Urothelium cell line (cell line): Measurements from ENCODE around the gene FBXL14.

Experiments used
- DNase-seq: peaks from one replicate; pipeline ENCODE4 v3.0.0; 2011; ENCODE audit warnings: low spot score, mixed read lengths
- FAIRE-seq: peaks from 2 replicates; lab custom pipeline; 2011; peaks lifted over from hg19 to GRCh38; lab: Jason Lieb, UNC

The FBXL14 gene, protein sequence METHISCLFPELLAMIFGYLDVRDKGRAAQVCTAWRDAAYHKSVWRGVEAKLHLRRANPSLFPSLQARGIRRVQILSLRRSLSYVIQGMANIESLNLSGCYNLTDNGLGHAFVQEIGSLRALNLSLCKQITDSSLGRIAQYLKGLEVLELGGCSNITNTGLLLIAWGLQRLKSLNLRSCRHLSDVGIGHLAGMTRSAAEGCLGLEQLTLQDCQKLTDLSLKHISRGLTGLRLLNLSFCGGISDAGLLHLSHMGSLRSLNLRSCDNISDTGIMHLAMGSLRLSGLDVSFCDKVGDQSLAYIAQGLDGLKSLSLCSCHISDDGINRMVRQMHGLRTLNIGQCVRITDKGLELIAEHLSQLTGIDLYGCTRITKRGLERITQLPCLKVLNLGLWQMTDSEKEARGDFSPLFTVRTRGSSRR

DNA sequence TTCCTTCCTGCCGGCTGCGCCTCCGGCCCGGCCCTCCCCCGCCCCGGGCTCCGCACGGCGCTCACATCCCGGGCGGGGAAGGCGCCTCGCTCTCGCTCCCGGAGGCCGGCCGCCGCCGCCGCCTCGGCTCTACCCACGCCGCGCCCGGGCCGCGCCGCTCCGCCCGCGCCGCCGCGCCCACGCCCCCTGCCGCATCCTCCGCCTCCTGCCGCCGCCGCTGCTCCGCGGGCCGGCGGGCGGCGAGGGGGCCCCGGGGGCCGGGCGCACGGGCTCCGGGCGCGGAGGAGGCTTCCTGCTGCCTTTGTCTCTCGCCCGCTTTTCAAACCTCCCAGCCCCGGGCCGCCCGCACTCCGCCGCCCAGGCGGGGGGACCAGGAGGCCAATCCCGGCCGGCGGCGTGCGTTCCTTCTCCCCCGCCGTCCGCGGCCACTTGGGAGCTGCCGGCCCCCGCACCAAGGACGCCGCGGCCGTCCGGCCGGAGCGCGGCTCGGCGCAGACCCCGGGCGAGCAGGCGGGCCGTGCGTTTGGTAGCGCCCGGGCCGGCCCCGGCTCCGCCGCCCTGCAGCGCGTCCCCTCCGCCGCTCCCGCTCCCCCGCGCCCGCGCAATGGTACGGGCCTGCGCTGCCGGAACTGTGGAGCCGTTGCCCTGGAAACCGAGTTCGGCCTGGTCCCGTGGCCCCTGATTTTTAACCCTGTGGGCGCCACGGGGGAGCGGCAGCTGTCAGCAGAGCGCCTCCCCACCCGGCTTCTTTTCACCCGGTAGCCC is at the start of gene FBXL14:
TSS of gene FBXL14 (minus strand) at position 321 of the 765 bp plus-strand sequence. CDS start 515 bp downstream, outside the sequence.
- peak; percentile 65 for FAIRE-seq
- DNase-seq, result peak; percentile 95

DNA sequence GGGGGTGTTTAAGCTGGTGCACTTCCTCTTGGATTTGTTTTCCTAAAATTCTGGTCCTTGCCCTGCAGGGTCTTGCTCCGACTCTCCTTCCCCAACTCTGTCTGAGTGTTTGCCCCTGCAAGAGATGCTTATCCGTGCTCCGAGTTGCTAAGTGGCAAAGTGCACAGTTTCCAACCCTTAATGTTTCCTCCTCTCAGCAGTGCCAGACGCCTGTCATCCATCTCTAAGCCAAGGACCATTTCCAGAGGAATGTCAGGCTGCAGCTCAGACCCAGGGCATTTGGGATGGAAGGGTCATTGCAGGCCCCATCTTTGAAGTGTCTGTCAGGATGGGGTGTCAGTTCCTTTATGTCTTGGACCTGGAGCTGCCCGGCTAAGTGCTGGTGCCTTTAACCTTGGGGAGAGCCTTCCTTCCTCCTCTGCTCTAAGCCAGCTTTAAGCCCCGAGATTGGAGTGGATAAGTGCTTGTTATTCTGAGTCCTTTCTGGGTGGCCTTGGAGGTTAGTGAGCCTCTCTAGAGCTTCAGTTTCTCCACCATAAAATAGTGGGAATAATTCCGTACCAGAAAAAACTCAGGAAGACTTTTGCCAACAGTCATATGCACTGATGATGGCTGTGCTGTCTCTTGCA is 49.6 kb upstream of the FBXL14 start:
- DNase-seq (no peak), FAIRE-seq (no peak)

DNA sequence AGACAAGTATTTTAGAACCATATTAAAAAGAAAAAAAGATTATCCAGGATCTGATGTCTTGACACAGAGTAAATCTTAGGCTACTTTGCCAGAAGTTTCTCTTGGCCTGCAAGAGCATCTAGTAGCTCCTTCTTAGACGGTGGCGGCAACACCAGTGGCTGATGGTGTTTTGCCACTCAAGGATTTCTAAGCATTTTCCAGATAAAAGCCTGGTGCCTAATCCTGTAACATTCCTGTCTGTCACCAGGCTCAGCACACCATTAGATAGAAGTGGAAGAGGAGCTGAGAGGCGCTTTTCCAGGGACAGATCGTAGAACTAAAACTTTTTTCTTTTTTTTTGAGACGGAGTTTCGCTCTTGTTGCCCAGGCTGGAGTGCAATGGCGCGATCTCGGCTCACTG is 48.7 kb upstream of the FBXL14 start:
- FAIRE-seq (no peak), DNase-seq (no peak)

DNA sequence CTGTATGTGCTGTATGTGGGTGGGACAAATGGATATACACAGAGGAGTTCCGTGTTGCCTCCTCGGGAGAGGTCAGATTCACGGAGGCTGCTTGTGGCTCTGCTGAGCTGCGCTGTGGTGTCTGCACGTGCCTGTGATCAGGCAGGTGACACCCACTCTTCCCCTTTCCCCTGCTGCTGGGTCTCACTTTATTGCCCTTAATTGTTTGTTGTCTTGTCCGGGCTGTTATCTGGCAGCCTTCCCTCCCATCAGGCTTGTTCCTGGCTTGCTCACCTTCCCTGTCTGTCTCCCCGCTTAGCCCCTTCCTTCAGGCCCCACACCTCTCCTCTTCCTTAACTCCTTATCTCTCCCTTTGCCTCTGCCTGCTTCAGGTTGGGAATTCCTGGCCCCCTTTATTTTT is 48.1 kb upstream of the FBXL14 start:
- DNase-seq (no peak), FAIRE-seq (peak; percentile 44)

DNA sequence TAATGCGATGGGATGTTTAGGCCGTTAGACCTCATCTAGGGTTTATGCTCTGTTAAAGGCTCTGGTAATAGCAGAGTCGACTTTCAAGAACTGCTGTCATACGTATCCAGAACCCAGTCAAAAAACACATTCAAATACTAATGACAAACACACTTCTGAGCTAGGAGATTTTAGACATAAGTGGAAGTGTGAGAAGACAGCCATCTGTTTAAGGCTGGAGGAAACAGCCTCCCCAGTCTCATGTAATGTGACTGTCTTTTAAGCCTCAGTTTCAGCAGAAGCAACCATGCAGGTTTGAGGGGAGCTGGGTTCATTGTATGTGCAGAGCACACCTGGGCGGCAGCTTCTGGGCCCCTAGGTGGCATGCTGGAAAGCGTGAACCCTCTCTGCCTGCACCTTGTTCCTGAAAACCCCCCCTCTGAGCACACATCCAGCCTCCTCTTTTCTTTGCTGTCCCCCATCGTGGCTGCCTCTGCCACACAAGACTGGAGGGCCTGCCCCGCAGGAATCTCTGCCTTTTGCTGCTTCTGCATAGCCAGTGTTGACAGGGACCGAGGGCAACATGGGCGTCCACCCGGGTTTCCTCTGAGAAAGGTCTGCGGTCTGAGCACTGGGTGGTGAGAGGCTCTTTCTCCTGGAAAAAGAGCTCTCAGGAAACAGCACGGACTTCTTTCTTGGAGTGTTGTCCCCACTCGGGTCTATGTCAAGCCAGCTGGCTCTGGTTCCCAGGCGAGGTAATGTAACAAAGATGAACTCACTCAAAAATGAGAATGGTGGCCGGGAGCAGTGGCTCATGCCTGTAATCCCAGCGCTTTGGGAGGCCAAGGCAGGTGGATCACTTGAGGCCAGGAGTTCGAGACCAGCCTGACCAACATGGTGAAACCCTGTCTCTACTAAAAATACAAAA is 46.2 kb upstream of the FBXL14 start:
- no peak for FAIRE-seq
- DNase-seq, result no peak

DNA sequence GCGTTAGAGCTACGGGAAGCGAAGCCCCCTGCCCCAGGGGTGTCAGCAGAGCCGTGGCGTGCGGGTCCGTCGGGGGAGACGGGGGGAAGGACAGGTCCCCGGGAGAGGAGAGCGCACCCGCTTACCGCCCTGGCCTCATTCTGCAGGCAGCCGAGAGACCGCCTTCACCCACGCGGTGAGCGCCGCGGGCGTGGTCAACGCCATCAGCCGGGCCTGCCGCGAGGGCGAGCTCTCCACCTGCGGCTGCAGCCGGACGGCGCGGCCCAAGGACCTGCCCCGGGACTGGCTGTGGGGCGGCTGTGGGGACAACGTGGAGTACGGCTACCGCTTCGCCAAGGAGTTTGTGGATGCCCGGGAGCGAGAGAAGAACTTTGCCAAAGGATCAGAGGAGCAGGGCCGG is 45.2 kb upstream of the FBXL14 start:
- no peak for DNase-seq
- FAIRE-seq, result no peak

DNA sequence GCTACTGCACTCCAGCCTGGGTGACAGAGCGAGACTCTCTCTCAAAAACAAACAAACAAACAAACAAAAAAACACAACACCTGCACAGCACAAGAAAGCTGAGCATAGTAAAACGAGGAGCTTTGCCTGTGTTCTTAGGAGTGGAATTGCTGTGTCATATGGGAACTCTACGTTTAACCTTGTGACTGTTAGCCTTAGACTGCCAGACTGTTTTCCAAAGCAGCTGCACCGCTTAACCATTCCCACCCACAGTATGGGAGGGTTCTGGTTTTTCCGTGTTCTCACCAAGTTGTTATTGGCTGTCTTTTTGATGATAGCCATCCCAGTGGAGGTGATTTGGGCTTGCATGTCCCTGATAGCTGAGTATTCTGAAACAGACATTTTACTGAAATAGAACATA is 43.8 kb upstream of the FBXL14 start:
- peak; percentile 17 for FAIRE-seq
- no peak for DNase-seq

DNA sequence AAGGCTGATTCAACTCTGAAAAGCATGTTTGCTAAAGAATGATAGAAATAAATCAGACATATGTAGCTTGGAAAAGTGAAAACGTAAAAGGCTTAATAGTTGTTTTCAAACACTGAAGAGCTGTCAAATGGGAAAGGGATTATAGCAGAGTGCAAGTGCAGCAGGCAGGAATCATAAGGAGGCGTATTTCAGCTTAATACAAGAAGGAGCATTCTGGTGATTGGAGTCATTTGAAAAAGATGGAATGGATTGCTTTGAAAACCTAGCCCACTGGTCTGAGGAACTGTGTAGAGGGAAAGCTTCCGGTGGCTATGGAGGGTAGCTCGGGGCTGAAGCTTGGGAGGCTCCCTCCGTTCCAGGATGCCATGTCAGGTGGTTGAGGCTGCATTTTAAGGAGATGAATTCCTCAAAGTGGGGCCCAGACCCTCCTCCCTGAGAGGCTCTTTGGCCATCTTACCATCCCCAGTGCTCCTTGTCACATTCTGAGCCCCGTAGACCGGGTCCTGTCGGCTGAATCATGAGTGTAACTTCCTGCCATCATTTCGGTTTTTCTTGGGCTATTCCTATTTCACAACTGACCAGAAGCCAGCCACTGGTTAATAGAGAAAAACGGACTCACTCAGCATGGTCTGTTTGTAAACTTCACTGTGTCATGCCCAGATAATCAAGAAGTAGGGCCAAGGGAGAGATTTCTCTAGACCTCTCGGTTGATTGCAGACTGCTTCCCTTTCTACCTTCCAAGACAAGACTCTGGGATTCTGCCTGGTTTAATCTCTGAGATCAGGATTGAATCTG is 41.1 kb upstream of the FBXL14 start:
- peak; percentile 59 for FAIRE-seq
- no peak for DNase-seq

DNA sequence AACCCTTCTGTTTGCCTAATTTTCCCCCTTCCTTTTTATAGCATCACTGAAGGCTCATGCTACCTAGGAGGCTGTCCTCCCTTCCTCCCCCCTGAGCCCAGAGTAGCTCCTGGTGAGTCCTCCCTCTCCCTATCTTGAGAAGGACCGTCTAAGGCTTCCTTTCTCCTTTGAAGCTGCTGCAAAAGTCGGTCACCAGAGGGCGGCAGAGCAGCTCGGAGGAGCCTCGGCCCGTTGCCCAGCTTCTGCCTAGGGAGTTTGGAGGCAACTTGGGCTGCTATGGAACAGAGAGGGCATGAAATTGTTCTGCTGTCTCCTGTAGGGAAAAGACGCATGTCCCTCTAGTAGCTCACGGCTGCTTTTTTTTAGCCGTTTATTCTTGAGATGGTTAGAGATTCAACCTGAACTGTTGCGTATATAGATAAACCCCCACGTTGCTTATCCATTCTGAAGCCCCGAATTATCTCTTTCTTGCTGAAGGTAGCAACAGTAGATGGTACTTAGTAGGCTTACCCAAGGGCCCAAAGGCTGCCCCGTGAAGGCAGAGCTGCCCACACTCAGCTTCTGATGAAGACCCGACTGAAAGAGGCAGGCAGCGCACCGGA is 40.3 kb upstream of the FBXL14 start:
- DNase-seq (peak; percentile 89), FAIRE-seq (peak; percentile 87)

DNA sequence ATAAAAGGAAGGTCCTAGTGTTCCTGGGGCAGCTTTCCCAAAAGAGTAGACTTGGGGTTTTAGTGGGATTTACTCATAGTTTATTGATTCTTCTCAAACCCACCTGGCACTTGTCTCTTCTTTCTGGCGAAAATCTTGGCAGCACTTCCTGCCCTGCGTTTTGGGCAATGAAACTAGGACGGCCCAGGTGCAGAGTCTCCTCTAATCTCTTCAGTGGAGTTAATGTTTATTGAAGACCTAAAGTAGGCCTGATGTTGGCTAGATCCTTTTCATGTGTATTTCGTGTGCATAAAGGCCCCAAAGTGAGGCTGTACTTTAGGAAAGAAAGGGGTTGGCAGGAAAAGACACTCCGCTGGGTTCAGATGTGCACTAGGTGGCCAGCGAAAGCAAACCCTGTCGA is 39.8 kb upstream of the FBXL14 start:
- FAIRE-seq (no peak), DNase-seq (no peak)

DNA sequence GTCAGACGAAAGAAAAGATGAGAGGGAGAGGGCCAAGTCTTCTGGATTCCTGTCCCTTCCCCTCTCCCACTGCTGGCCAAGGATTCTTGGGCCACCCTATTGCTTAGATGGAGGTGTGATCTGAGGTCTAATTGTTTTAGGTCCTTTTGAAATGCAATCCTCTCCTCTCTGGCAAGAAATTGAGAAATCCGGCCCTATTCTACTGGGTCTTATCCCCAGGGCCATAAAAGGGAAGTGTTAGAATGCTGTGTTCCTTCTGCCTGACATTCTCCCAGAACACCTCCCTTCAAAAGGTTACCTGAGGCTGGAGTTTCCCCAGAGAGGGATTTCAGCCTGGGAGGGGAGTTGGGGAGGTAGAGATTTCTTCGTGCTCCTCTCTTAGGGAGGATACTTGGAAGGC is 39.1 kb upstream of the FBXL14 start:
- FAIRE-seq (no peak), DNase-seq (no peak)

DNA sequence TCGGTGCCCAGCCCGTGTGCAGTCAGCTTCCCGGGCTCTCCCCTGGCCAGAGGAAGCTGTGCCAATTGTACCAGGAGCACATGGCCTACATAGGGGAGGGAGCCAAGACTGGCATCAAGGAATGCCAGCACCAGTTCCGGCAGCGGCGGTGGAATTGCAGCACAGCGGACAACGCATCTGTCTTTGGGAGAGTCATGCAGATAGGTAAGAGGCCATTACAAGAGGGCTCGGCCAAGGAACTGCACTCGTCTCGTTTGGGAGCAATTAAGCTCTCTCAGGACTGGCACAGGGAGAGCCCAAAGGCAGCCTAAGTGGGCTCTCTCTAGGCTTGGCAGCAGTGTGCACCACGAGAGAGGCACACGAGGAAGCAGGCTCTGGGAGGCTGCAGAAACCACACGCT is 38.3 kb upstream of the FBXL14 start:
- DNase-seq (no peak), FAIRE-seq (no peak)

DNA sequence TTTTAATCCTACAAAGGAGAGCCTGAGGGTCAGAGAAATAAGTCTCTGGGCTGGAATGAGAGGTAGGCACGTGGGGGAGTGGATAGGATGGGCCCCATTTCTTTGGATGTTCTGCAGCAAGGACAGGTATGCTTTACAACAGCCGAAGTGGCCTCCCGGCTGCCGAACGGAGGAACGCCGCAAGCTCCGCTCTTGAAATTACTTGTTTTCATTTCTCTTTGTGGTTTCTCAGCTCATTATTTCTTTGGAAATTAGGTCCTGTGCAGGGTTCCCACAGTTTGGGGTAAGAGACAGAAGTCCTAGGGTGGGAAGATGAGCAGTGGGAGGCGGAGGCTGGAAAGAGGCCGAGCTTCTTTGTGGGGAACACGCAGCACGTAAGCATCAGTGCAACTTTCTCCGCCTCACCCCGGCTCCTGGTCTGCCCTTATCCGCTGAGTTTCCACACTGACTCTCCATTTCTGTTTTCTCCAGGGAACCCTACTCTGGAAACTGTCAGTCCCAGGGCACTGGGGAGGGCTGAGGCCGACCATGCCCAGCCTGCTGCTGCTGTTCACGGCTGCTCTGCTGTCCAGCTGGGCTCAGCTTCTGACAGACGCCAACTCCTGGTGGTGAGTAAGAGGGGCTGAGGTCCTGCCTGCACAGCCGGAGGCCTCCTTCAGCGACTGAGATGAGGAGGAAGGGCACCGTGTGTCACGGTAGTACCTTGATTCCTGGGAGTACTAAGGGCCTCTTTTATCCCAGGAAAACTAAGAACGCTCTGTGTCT is 36.6 kb upstream of the FBXL14 start:
- FAIRE-seq, result peak; percentile 32
- DNase-seq, result no peak

DNA sequence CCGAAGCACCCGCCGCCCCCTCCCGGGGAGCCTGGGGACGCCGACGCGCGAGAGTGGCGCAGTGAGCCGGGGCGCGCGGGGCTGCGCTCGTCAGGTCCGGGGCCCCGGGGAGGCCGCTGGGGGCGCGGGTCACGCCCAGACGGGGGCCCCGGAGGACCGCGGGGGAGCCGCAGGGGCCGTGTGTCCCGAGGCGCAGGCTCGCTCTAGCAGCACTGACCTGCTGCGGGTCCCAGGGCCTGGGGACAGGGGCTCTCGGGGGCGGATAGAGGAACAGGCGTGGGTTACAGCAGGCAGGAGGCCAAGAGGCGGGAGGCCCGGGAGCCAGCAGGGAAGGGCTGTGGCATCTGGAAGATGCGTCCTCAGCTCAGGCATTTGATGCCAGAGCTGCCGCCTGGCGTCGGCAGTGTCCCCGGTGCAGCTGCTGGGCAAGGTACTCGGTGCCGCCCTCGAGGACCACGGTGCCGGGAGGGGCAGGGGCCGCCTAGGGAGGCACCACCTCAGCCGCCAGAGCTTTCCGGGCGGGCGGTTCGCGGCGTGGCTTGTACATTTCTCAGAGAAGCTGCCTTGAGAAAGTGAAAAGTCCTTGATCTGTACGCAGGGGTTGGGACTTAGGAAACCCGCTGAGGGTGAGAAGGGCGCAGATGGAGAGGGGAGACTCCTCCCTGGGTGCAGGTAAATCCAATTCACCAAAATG is 35.9 kb upstream of the FBXL14 start:
- FAIRE-seq (no peak), DNase-seq (peak; percentile 58)

DNA sequence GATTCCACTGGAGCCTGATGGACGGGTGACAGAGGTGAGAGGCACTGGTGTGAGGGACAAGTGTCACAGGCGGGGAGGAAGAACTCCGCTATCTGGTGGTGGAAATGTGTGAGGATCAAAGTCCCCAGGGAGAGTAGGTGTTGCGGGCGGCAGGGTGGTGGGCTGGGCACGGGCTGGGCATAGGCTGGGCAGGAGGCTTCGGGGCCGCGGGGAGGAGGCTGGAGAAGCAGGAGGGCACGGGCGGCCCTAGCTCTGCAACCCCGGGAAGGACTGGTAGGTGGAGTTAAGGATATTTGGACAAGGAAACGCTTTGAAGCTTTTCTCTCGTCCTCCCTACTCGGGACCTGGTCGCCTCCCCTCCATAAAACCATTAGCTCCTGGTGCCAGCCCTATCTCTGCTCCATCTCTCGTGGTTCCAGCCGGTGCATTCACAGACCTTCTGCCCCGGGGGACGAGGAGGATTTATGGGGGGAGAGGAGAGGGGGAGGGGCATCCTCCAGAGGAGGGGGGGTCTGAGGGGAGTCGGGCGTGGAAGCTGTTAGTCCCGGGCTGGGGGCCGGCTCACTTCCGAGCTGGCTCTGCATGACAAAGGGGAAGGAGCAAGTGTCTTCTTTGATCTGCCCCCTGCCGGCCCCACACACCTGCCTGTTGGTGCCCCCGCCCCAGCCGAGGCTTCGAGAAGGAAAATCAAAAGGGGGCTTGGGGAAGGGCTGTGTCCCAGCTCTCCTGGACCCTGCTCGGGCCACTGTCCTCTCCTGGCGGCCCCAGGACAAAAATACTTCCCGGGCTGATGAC is 35.2 kb upstream of the FBXL14 start:
- DNase-seq (no peak), FAIRE-seq (no peak)

DNA sequence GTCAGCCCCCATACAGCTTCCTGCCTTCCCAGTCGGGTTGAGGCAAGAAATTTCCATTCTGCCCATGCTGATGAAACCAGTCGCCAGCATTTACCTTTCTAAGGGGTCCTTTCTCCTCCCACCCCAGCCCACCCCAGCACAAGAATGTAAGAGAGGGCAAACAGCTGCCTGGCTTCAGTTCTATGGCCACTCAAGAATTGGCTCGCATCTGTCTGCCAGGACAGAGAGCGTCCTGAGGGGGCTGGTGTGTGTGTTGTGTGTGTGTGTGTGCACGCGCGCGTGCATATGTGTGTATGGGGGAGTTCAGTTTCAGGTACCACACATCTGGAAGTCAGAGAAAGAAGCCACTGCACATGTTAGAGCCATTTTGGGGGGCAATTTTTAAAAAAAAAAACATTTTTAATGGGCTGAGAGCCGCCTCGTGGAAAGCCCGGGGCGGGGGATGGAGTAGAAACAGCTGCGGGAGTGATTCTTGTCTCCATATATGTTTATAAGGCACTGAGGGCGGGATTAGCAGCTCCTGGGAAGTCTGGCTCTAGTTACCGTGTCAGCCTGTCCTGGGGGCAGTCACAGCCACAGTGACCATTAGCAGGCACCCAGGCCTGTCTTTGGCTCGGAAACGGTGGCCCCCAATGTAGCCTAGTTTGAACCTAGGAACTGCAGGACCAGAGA is 34.4 kb upstream of the FBXL14 start, which contains the start of gene WNT5B:
TSS of gene WNT5B (plus strand) at position 566 of the 672 bp plus-strand sequence. CDS start 2,124 bp downstream, outside the sequence.
- no peak for DNase-seq
- FAIRE-seq, result no peak

DNA sequence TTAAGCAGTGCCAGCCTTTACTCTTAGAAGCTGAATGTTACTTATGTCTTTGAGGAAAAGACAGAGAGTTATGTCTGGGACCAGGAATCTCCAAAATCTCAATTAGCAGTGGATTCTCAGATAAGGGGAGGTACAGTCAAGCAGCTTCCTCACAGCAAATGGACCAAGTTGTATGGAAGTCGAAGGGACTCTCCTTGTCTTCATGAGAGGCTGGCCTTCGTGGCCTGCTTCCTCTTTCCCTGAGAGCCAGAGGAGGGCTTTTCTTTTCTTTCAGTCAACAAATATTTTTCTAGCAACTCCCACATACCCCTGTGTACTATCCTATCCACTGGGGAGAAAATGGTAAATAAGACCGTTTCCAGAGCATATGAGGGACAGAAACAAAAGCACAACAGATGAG is 28.0 kb upstream of the FBXL14 start:
- DNase-seq (no peak), FAIRE-seq (no peak)
